Tibial nerve (tissue), 3 donors: Measurements from ENCODE around the gene SMAD2.

Experiments used
- POLR2A ChIP-seq, 2 donors: fragments of 450-650 bp; IDR thresholded peaks; one replicate each; pipeline ENCODE4 v1.6.1; 2017; ENCODE audit warnings: antibody characterized with exemption in 2 of 2, mild to moderate bottlenecking in 2 of 2, moderate library complexity in 2 of 2
- TF ChIP-seq, protein P1 (sequence below), 5 experiments: fragments of 200-600 bp in 3 of 5; fragments of 450-650 bp in 2 of 5; sonication (generic) in 3 of 5; IDR thresholded peaks; one replicate each; pipeline ENCODE4 v1.5.1; 2016 to 2019; ENCODE audit warnings: antibody characterized with exemption in 5 of 5, mild to moderate bottlenecking in 3 of 5, moderate library complexity in 2 of 5

DNA sequence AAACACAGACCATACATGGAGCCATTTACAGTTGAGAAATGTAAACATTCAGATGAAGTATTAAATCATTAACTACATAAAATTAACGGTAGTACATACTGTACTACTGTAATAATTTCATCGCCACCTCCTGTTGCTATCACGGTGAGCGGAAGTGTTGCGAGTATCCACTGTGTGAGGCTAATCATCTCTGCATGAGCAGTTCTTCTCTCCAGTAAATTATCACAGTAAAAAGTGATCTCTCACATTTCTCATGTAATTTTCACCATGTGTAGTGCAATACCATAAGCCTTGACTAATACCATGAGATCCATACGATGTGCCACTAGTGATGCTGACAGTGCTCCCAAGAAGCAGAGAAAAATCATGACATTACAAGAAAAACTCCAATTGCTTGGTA, 21.9 kb downstream of the SMAD2 start:
- no peak for TF ChIP-seq POLR2A (IDR thresholded peaks at IDR 0.05)
- TF ChIP-seq, protein P1, sequence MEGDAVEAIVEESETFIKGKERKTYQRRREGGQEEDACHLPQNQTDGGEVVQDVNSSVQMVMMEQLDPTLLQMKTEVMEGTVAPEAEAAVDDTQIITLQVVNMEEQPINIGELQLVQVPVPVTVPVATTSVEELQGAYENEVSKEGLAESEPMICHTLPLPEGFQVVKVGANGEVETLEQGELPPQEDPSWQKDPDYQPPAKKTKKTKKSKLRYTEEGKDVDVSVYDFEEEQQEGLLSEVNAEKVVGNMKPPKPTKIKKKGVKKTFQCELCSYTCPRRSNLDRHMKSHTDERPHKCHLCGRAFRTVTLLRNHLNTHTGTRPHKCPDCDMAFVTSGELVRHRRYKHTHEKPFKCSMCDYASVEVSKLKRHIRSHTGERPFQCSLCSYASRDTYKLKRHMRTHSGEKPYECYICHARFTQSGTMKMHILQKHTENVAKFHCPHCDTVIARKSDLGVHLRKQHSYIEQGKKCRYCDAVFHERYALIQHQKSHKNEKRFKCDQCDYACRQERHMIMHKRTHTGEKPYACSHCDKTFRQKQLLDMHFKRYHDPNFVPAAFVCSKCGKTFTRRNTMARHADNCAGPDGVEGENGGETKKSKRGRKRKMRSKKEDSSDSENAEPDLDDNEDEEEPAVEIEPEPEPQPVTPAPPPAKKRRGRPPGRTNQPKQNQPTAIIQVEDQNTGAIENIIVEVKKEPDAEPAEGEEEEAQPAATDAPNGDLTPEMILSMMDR (IDR thresholded peaks at IDR 0.05) = no peak
